Measurements from ENCODE around the gene CTDSP2. TPM values are rescaled to one million over a fixed set of nuclear protein-coding genes. Genes with fewer than 3 reads are reported as not detected.

The CTDSP2 gene
- total and polyA plus RNA-seq, 2 of the 8 experiments (the other 6 are each of a cell fraction or from before 2014, with no cell fraction given) = 71.3 to 91.7 TPM

GRCh38 chr12:57882575-57882974 lies 36.0 kb upstream of the CTDSP2 start:
- H2BK120ac ChIP-seq (replicated peaks; ENCODE audit: low read depth, low read length) = no peak overlapping the region
- H3K4me3 ChIP-seq (ENCODE audit: extremely low read depth in 1 of 4, insufficient read depth in 2 of 4, low read depth in 3 of 4, low read length in 4 of 4) = no peak overlapping the region
- H3K14ac ChIP-seq (ENCODE audit: insufficient read length) = no peak overlapping the region
- no peaks in the 10 kb centered on the region for H3K27me3 ChIP-seq (replicated peaks in 1 of 4; ENCODE audit: control insufficient read depth in 3 of 4, extremely low read depth in 1 of 4, insufficient read depth in 3 of 4, low read length in 3 of 4)
- FAIRE-seq (no peak), DNase-seq (ENCODE audit: low read depth in 1 of 2, low spot score in 2 of 2) (no peak)
- H3K27ac ChIP-seq (ENCODE audit: low read depth, low read length) = no peak overlapping the region
- H3K23ac ChIP-seq (ENCODE audit: insufficient read length) = no peak overlapping the region
- no peaks in the 10 kb centered on the region for H3K79me2 ChIP-seq (ENCODE audit: control insufficient read depth in 1 of 2, insufficient read depth in 2 of 2, low read length in 2 of 2)
- ChIA-PET CTCF (ENCODE audit: partially characterized antibody) (interaction anchor here (0.6 to 4.0 kb wide), 9 partner anchors 9 to 79 kb away, joined by 3 to 19 read pairs (median 5); no protein-coding TSS in a partner anchor), POLR2A (ENCODE audit: partially characterized antibody) (interaction anchor here (0.7 to 2.3 kb wide), 7 partner anchors 9 to 50 kb away, joined by 3 to 12 read pairs (median 3); partner anchors contain the start of gene CTDSP2)
- no peak overlapping the region for H4K5ac ChIP-seq (ENCODE audit: insufficient read length, low read depth, low read length)
- H2BK5ac ChIP-seq (ENCODE audit: low read depth, low read length) = no peak overlapping the region
- H3K4ac ChIP-seq (replicated peaks; ENCODE audit: insufficient read length, low read depth, low read length) = no peak overlapping the region
- no peak overlapping the region for H2AFZ ChIP-seq (ENCODE audit: low read length)
- no peak overlapping the region for H3K4me2 ChIP-seq (ENCODE audit: insufficient read depth in 1 of 2, low read depth in 2 of 2, low read length in 2 of 2)
- no peaks in the 10 kb centered on the region for H4K20me1 ChIP-seq (replicated peaks in 1 of 2; ENCODE audit: control insufficient read depth in 1 of 2, insufficient read depth in 2 of 2, low read length in 2 of 2)
- H3K23me2 ChIP-seq (ENCODE audit: low read depth, low read length) = peaks cover 3% of the 10 kb centered on the region; the same call in 1 of the 2 replicates
- H4K8ac ChIP-seq (ENCODE audit: extremely low read depth, insufficient read depth, low read length) = no peak overlapping the region
- H3K9ac ChIP-seq (replicated peaks in 1 of 4; ENCODE audit: extremely low read depth in 1 of 4, low read depth in 3 of 4, low read length in 3 of 4) = no peak overlapping the region
- no peak overlapping the region for H3K18ac ChIP-seq (ENCODE audit: extremely low read depth, low read length)
- H4K91ac ChIP-seq (replicated peaks; ENCODE audit: insufficient read length, low read length) = no peak overlapping the region
- no peaks in the 10 kb centered on the region for H3K36me3 ChIP-seq (ENCODE audit: control insufficient read depth in 2 of 4, insufficient read depth in 4 of 4, low read length in 3 of 4)
- no peak overlapping the region for H2BK12ac ChIP-seq (ENCODE audit: low read depth, low read length)
- no peak overlapping the region for H2BK15ac ChIP-seq (ENCODE audit: low read length)
- no peak overlapping the region for H3K56ac ChIP-seq (replicated peaks; ENCODE audit: insufficient read length, low read depth, low read length)
- no peak overlapping the region for H2AK5ac ChIP-seq (ENCODE audit: low read depth, low read length)
- H3K4me1 ChIP-seq (replicated peaks in 1 of 4; ENCODE audit: control insufficient read depth in 3 of 4, insufficient read depth in 4 of 4, low read length in 3 of 4) = no peaks in the 10 kb centered on the region
- H3K79me1 ChIP-seq (ENCODE audit: low read depth, low read length) = no peaks in the 10 kb centered on the region
- H2BK20ac ChIP-seq (ENCODE audit: low read length) = no peak overlapping the region
- H3K9me3 ChIP-seq (ENCODE audit: insufficient read depth in 2 of 2, low read depth in 1 of 2, low read length in 1 of 2) = peaks cover 0 to 3% of the 10 kb centered on the region in 2 experiments; a peak in 1 of 4 replicates
- TF ChIP-seq RBBP5 (IDR thresholded peaks at IDR 0.05; ENCODE audit: borderline replicate concordance, low read depth, low read length) (no peak), CTBP2 (IDR thresholded peaks at IDR 0.05; ENCODE audit: borderline replicate concordance, insufficient read depth, insufficient read length, low read length) (no peak), CHD2 (IDR thresholded peaks at IDR 0.05; ENCODE audit: low read length) (no peak), MAFK (IDR thresholded peaks at IDR 0.05; ENCODE audit: low read depth, low read length) (no peak), SUZ12 (IDR thresholded peaks at IDR 0.05; ENCODE audit: low read length) (no peak), CTCF (IDR thresholded peaks at IDR 0.05; ENCODE audit: control extremely low read depth in 1 of 3, insufficient read depth in 1 of 3, low read depth in 1 of 3, low read length in 3 of 3) (no peak), CBX8 (IDR thresholded peaks at IDR 0.05; ENCODE audit: borderline replicate concordance, low read depth, low read length) (no peak), ZNF274 (IDR thresholded peaks at IDR 0.05; ENCODE audit: borderline replicate concordance, extremely low read depth, low read length) (no peak)

Measured in H1 (cell line).